ENCODE data around the gene NCR3LG1.

NCR3LG1 gene

GRCh38 chr11:17389957-17390649, 38.5 kb downstream of the NCR3LG1 start:
- H3K27ac ChIP-seq: no peak overlapping the region
- H3K4me1 ChIP-seq: peaks cover 0 to 35% (median 16%) of the 10 kb centered on the region in 4 donors
- H3K36me3 ChIP-seq: no peaks in the 10 kb centered on the region
- no peak for TF ChIP-seq CTCF (IDR thresholded peaks at IDR 0.05)
- H3K9me3 ChIP-seq: no peaks in the 10 kb centered on the region
- DNase-seq: no peak
- no peaks in the 10 kb centered on the region for H3K27me3 ChIP-seq
- no peak overlapping the region for H3K4me3 ChIP-seq
- intact Hi-C loops (cut with DNase I; ENCODE audit: low total_unique reads): no loop called here

GRCh38 chr11:17391493-17392355, 40.1 kb downstream of the NCR3LG1 start:
- H3K27me3 ChIP-seq: no peaks in the 10 kb centered on the region
- DNase-seq: no peak
- H3K27ac ChIP-seq: no peak overlapping the region
- intact Hi-C loops (cut with DNase I; ENCODE audit: low total_unique reads): no loop called here
- no peaks in the 10 kb centered on the region for H3K36me3 ChIP-seq
- H3K4me1 ChIP-seq: peaks cover 0 to 21% (median 5%) of the 10 kb centered on the region in 4 donors
- H3K4me3 ChIP-seq: no peak overlapping the region
- no peaks in the 10 kb centered on the region for H3K9me3 ChIP-seq
- no peak for TF ChIP-seq CTCF (IDR thresholded peaks at IDR 0.05)

- no peak overlapping the region for H3K4me3 ChIP-seq
- peaks cover 0 to 18% (median 5%) of the 10 kb centered on the region in 4 donors for H3K4me1 ChIP-seq
- no peak for DNase-seq
- no peaks in the 10 kb centered on the region for H3K27me3 ChIP-seq
- no peak overlapping the region for H3K27ac ChIP-seq
- H3K36me3 ChIP-seq: no peaks in the 10 kb centered on the region
- intact Hi-C loops (cut with DNase I; ENCODE audit: low total_unique reads): no loop called here
- no peak for TF ChIP-seq CTCF (IDR thresholded peaks at IDR 0.05)
- no peaks in the 10 kb centered on the region for H3K9me3 ChIP-seq
These were observed 41.3 kb downstream of the NCR3LG1 start for GRCh38 chr11:17392872-17393271.

- TF ChIP-seq CTCF (IDR thresholded peaks at IDR 0.05): no peak
- intact Hi-C loops (cut with DNase I; ENCODE audit: low total_unique reads): no loop called here
- Histone ChIP-seq H3K27ac (no peak overlapping the region), H3K27me3 (no peaks in the 10 kb centered on the region), H3K4me3 (no peak overlapping the region), H3K36me3 (no peaks in the 10 kb centered on the region), H3K9me3 (no peaks in the 10 kb centered on the region), H3K4me1 (peaks cover 0 to 14% (median 3%) of the 10 kb centered on the region in 4 donors)
- DNase-seq: no peak
These were observed 41.9 kb downstream of the NCR3LG1 start for GRCh38 chr11:17393472-17393871.

- H3K36me3 ChIP-seq: no peaks in the 10 kb centered on the region
- intact Hi-C loops (cut with DNase I; ENCODE audit: low total_unique reads): no loop called here
- H3K4me1 ChIP-seq: peaks cover 0 to 1% (median 0%) of the 10 kb centered on the region in 4 donors
- no peak overlapping the region for H3K4me3 ChIP-seq
- H3K27me3 ChIP-seq: no peaks in the 10 kb centered on the region
- DNase-seq: no peak
- H3K27ac ChIP-seq: no peak overlapping the region
- H3K9me3 ChIP-seq: no peaks in the 10 kb centered on the region
- TF ChIP-seq CTCF (IDR thresholded peaks at IDR 0.05): no peak
These were observed 43.3 kb downstream of the NCR3LG1 start for GRCh38 chr11:17394743-17395390.

All from tibial artery (tissue), 4 donors.